Measurements from ENCODE around the gene OR5K3. TPM values are rescaled to one million over a fixed set of nuclear protein-coding genes. Genes with fewer than 3 reads are reported as not detected.
"Not testable (repeated sequence)": the region's sequence is repeated elsewhere in the genome, so short reads cannot be mapped to it uniquely, and the experiment has no call there.

Gene OR5K3
- total and polyA plus RNA-seq, 11 donors, result not detected

GRCh38 chr3:98372445-98372844 is 18.0 kb upstream of the OR5K3 start:
- 67 to 100% (median 75%) methylated on average over 1 of the region's 1 CpG; no CpG with 5 or more reads in 1 of the 4 donors for WGBS, 4 donors

GRCh38 chr3:98376631-98377030 is 13.8 kb upstream of the OR5K3 start:
- TF ChIP-seq POLR2A (IDR thresholded peaks at IDR 0.05) (no peak), CTCF (IDR thresholded peaks at IDR 0.05) (no peak)
- intact Hi-C loops (cut with DNase I), result no loop called here
- no peaks in the 10 kb centered on the region for H3K4me1 ChIP-seq
- no peak overlapping the region for H3K27ac ChIP-seq
- H3K4me3 ChIP-seq, result no peak overlapping the region
- no peaks in the 10 kb centered on the region for H3K9me3 ChIP-seq
- no peaks in the 10 kb centered on the region for H3K36me3 ChIP-seq
- WGBS, 4 donors, result 24 to 50% (median 41%) methylated on average over 2 of the region's 2 CpGs
- DNase-seq, result no peak
- no peak for ATAC-seq
- no peaks in the 10 kb centered on the region for H3K27me3 ChIP-seq

More at GRCh38 chr3:98372445-98372844, 18.0 kb upstream of the OR5K3 start:
- intact Hi-C loops (cut with DNase I), result no loop called here
- H3K27ac ChIP-seq, result no peak overlapping the region
- H3K4me3 ChIP-seq, result no peak overlapping the region
- H3K27me3 ChIP-seq, result no peaks in the 10 kb centered on the region
- H3K9me3 ChIP-seq, result no peaks in the 10 kb centered on the region
- no peak for DNase-seq
- no peak for ATAC-seq
- H3K4me1 ChIP-seq, result no peaks in the 10 kb centered on the region
- TF ChIP-seq POLR2A (IDR thresholded peaks at IDR 0.05) (no peak), CTCF (IDR thresholded peaks at IDR 0.05) (no peak)
- no peaks in the 10 kb centered on the region for H3K36me3 ChIP-seq

DNA sequence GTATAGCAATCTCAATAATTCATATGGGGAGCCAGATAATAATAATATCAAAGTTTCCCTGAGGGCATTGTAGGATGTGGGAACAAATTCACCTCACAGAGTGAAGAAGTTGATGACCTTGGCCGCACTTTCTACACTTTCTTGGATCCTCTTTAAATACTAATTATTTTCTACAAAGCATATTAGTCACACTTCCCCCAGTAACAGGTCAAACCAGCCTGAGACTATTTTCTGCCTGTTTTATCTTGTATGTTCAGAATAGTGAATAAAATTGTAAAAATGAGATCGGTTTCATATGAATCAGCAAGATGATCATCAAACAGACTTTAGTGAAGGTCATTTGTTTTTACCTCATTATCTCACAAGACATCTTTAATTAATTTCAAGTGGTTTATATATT is 2.3 kb upstream of the OR5K3 start:
- H3K4me1 ChIP-seq, result no peaks in the 10 kb centered on the region
- WGBS, 4 donors, result 81 to 88% (median 86%) methylated on average over 2 of the region's 2 CpGs
- intact Hi-C loops (cut with DNase I), result no loop called here
- no peaks in the 10 kb centered on the region for H3K9me3 ChIP-seq
- H3K4me3 ChIP-seq, result no peak overlapping the region
- no peak for DNase-seq
- H3K36me3 ChIP-seq, result no peaks in the 10 kb centered on the region
- peaks cover 0 to 3% (median 0%) of the 10 kb centered on the region in 9 donors for H3K27me3 ChIP-seq
- no peak for ATAC-seq
- no peak overlapping the region for H3K27ac ChIP-seq
- no peak for TF ChIP-seq CTCF (IDR thresholded peaks at IDR 0.05)
- no peak for TF ChIP-seq POLR2A (IDR thresholded peaks at IDR 0.05)

- Histone ChIP-seq H3K9me3 (peaks cover 0 to 26% (median 2%) of the 10 kb centered on the region in 12 donors), H3K4me3 (no peak overlapping the region), H3K36me3 (no peaks in the 10 kb centered on the region), H3K27ac (no peak overlapping the region), H3K4me1 (no peaks in the 10 kb centered on the region), H3K27me3 (peaks cover 0 to 3% (median 0%) of the 10 kb centered on the region in 9 donors)
- ATAC-seq (no peak), DNase-seq (no peak)
- intact Hi-C loops (cut with DNase I), result no loop called here
- no peak for TF ChIP-seq CTCF (IDR thresholded peaks at IDR 0.05)
- TF ChIP-seq POLR2A (IDR thresholded peaks at IDR 0.05), result no peak
These were observed 4.6 kb downstream of the OR5K3 start for GRCh38 chr3:98395101-98395500.

GRCh38 chr3:98396482-98396881 is 6.0 kb downstream of the OR5K3 start:
- H3K27ac ChIP-seq; H3K4me1 ChIP-seq; H3K36me3 ChIP-seq; H3K4me3 ChIP-seq; intact Hi-C loops (cut with DNase I); DNase-seq; H3K27me3 ChIP-seq; ATAC-seq: not testable (repeated sequence)
- H3K9me3 ChIP-seq, result peaks cover 0 to 34% (median 2%) of the 10 kb centered on the region in 12 donors
- WGBS, 4 donors, result 82 to 95% (median 85%) methylated on average over 1 to 4 of the region's 4 CpGs

Data from heart left ventricle (tissue), 16 donors.